LoVo (cell line): ENCODE data around the gene IDE.
"Not testable (repeated sequence)": the region's sequence is repeated elsewhere in the genome, so short reads cannot be mapped to it uniquely, and the experiment has no call there.

Experiments used
- DNase-seq: peaks from one replicate; pipeline ENCODE4 v3.0.0-alpha.2; 2016; ENCODE audit warnings: low spot score

IDE gene

GRCh38 chr10:92492748-92493240 is 81.1 kb downstream of the IDE start:
- no peak for DNase-seq

GRCh38 chr10:92490387-92490786 is 83.5 kb downstream of the IDE start:
- no peak for DNase-seq

GRCh38 chr10:92486637-92487036 is 87.3 kb downstream of the IDE start:
- DNase-seq = no peak

GRCh38 chr10:92483539-92483938 is 90.4 kb downstream of the IDE start:
- no peak for DNase-seq

- DNase-seq = no peak
These were observed 93.5 kb downstream of the IDE start for GRCh38 chr10:92480413-92480812.

- DNase-seq = no peak
These were observed 94.3 kb downstream of the IDE start for GRCh38 chr10:92479547-92479946.

GRCh38 chr10:92478536-92478935 is 95.4 kb downstream of the IDE start:
- DNase-seq = no peak

- DNase-seq = no peak
These were observed 98.5 kb downstream of the IDE start for GRCh38 chr10:92475357-92475868.

- DNase-seq = no peak
These were observed 103.9 kb downstream of the IDE start for GRCh38 chr10:92470026-92470425.

GRCh38 chr10:92464364-92464763 is 109.5 kb downstream of the IDE start:
- no peak for DNase-seq

GRCh38 chr10:92463582-92463981 is 110.3 kb downstream of the IDE start:
- DNase-seq = no peak

GRCh38 chr10:92454955-92455354 is 118.9 kb downstream of the IDE start:
- not testable (repeated sequence) for DNase-seq

- DNase-seq = no peak
These were observed 121.6 kb downstream of the IDE start for GRCh38 chr10:92452313-92452712.

- DNase-seq = no peak
These were observed 122.5 kb downstream of the IDE start for GRCh38 chr10:92451431-92451830.

GRCh38 chr10:92450896-92451295 is 123.0 kb downstream of the IDE start:
- DNase-seq = no peak

GRCh38 chr10:92440578-92440977 is 133.3 kb downstream of the IDE start:
- DNase-seq = no peak

- no peak for DNase-seq
These were observed 135.7 kb downstream of the IDE start for GRCh38 chr10:92438220-92438619.

GRCh38 chr10:92436611-92437010 is 137.3 kb downstream of the IDE start:
- DNase-seq = no peak

- DNase-seq = not testable (repeated sequence)
These were observed 137.8 kb downstream of the IDE start for GRCh38 chr10:92436065-92436464.

GRCh38 chr10:92434385-92434784 is 139.5 kb downstream of the IDE start:
- DNase-seq = no peak

- no peak for DNase-seq
These were observed 141.3 kb downstream of the IDE start for GRCh38 chr10:92432596-92432995.

- DNase-seq = no peak
These were observed 143.8 kb downstream of the IDE start for GRCh38 chr10:92430103-92430502.

GRCh38 chr10:92421550-92421949 is 152.3 kb downstream of the IDE start:
- DNase-seq = no peak

- DNase-seq = no peak
These were observed 153.2 kb downstream of the IDE start for GRCh38 chr10:92420546-92421275.
